Gastroesophageal sphincter (tissue), 4 donors: ENCODE data around the gene DNAH17. TPM values are rescaled to one million over a fixed set of nuclear protein-coding genes. Genes with fewer than 3 reads are reported as not detected.

Experiments
- ATAC-seq: fragments of 150-250 bp; one replicate; pipeline ENCODE4 v1.9.1; 2016; ENCODE audit warnings: mild to moderate bottlenecking, moderate library complexity
- H3K27ac ChIP-seq, 4 donors: fragments of 200-600 bp; sonication (generic) in 3 of 4; 1 replicate in 3 of 4; 2 replicates in 1 of 4; pipeline ENCODE4 v1.5.1; 2016 to 2019
- H3K27me3 ChIP-seq: fragments of 200-600 bp; sonication (generic); one replicate; pipeline ENCODE4 v1.5.1; 2019
- H3K36me3 ChIP-seq, 2 donors: fragments of 200-600 bp; sonication (generic); one replicate each; pipeline ENCODE4 v1.5.1; 2019; ENCODE audit warnings: control low read depth in 1 of 2
- H3K4me1 ChIP-seq, 3 donors: fragments of 200-600 bp; sonication (generic); 1 replicate in 2 of 3; 2 replicates in 1 of 3; pipeline ENCODE4 v1.5.1; 2016 to 2019; ENCODE audit warnings: control low read depth in 2 of 3
- H3K4me3 ChIP-seq, 2 donors: fragments of 200-600 bp; sonication (generic); one replicate each; pipeline ENCODE4 v1.5.1; 2019; ENCODE audit warnings: mild to moderate bottlenecking in 1 of 2, moderate library complexity in 1 of 2
- H3K9me3 ChIP-seq, 3 donors: fragments of 200-600 bp; sonication (generic); one replicate each; pipeline ENCODE4 v1.5.1; 2017 to 2019; ENCODE audit warnings: control low read depth in 2 of 3
- EP300 ChIP-seq: sonication (generic); formaldehyde crosslinking; IDR thresholded peaks from one replicate; pipeline ENCODE4 v1.6.1; 2017; ENCODE audit warnings: antibody characterized with exemption, mild to moderate bottlenecking
- POLR2A ChIP-seq, 2 donors: fragments of 450-650 bp; IDR thresholded peaks; one replicate each; pipeline ENCODE4 v1.6.1; 2017; ENCODE audit warnings: antibody characterized with exemption in 2 of 2, mild to moderate bottlenecking in 2 of 2, moderate library complexity in 1 of 2
- POLR2AphosphoS5 ChIP-seq: sonication (generic); formaldehyde crosslinking; IDR thresholded peaks from one replicate; pipeline ENCODE4 v1.6.1; 2017; ENCODE audit warnings: antibody characterized with exemption
- WGBS, 2 donors: methylation state at CpG; one replicate each; pipeline ENCODE4 v1.1.5; 2018; ENCODE audit warnings: low coverage in 1 of 2; 5-methylcytosine and 5-hydroxymethylcytosine counted together
- total RNA-seq, 4 donors: library from RNA; depleted of rRNA; stranded (reverse); fragments of >200 nt; gene quantifications; one replicate each; pipeline ENCODE4 v1.1.0, GENCODE V29; 2016
- TF ChIP-seq, protein P1 (sequence below), 4 experiments: fragments of 200-600 bp in 2 of 4; fragments of 450-650 bp in 2 of 4; sonication (generic) in 1 of 4; IDR thresholded peaks; one replicate each; pipeline ENCODE4 v1.5.1; 2017 to 2019; ENCODE audit warnings: antibody characterized with exemption in 4 of 4, mild to moderate bottlenecking in 2 of 4, moderate library complexity in 2 of 4

DNAH17 gene
- total RNA-seq, 4 donors from 2014 or later, result 0.15 TPM; not detected in 3

DNA sequence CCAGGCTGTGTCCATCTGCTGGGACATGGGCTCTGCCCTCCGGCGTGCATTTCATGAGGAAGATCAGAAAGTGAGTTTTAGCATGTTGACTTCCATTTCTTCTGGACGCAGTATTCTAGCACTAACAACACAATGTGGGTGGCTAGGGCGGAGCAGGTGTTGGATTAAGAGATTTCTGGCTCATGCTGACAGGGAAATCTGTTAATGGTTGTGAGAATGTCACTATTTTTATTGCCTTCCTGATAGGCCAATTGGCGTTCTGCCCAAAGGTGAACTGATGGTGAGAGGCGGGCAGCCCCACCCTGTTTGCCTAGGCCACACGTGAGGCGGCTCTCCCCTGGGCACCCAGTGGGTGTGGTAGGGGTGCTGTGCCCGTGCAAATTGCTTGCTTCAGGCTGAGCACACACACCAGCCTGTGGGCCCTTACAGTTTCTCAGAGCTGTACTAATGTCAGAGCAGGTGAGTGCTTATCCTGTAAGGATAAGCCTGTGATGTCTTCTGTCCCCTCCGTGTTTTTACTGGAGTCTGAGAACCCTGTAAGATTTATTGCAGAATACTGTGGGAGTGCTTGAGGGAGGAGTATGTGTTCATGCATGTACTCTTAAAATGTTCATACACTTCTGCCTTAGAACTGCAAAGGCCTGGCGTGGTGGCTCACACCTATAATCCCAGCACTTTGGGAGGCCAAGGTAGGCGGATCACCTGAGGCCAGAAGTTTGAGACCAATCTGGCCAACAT, 167.8 kb downstream of the DNAH17 start:
- WGBS, 2 donors, result 80 to 100% methylated on average over 1 to 6 of the region's 12 CpGs
- H3K27me3 ChIP-seq, result no peaks in the 10 kb centered on the region
- no peak overlapping the region for H3K4me3 ChIP-seq
- ATAC-seq, result no peak
- H3K27ac ChIP-seq, result no peak overlapping the region
- TF ChIP-seq, protein P1, sequence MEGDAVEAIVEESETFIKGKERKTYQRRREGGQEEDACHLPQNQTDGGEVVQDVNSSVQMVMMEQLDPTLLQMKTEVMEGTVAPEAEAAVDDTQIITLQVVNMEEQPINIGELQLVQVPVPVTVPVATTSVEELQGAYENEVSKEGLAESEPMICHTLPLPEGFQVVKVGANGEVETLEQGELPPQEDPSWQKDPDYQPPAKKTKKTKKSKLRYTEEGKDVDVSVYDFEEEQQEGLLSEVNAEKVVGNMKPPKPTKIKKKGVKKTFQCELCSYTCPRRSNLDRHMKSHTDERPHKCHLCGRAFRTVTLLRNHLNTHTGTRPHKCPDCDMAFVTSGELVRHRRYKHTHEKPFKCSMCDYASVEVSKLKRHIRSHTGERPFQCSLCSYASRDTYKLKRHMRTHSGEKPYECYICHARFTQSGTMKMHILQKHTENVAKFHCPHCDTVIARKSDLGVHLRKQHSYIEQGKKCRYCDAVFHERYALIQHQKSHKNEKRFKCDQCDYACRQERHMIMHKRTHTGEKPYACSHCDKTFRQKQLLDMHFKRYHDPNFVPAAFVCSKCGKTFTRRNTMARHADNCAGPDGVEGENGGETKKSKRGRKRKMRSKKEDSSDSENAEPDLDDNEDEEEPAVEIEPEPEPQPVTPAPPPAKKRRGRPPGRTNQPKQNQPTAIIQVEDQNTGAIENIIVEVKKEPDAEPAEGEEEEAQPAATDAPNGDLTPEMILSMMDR (IDR thresholded peaks at IDR 0.05), result no peak
- TF ChIP-seq POLR2A (IDR thresholded peaks at IDR 0.05) (no peak), POLR2AphosphoS5 (no peak), EP300 (no peak)
- no peaks in the 10 kb centered on the region for H3K9me3 ChIP-seq
- peaks cover 0 to 71% of the 10 kb centered on the region in 2 donors for H3K36me3 ChIP-seq
- H3K4me1 ChIP-seq, result peaks cover 0 to 45% (median 0%) of the 10 kb centered on the region in 3 donors

DNA sequence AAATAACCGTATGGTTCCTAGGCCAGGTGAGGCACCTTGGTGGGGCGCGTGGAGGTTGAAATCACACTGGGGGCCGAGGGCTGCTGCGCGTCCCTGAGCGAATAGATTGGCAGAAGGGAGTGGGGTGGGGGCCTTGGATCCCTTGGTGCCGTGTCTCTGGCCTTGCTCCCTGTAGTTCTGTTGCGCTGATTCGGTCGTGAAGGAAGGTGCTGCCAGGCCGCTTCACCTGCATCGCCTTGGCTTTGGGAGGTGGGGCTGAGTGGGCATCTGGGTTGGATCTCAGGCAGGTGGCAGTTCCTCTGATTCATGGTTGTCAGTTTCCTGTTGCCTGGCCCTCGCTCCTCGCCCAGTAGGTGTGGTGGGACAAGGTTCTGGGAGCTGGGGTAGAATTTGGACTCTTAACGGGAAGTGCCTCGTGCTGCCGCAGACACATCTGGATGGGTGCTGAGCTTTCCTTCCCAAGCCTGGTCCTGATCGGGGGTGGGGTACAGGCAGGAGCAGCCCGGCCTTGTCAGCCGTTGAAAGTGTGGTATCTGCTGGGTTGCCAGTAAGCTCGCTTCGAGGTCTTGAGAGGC, 168.6 kb downstream of the DNAH17 start:
- Histone ChIP-seq H3K27me3 (no peaks in the 10 kb centered on the region), H3K4me3 (no peak overlapping the region), H3K4me1 (peaks cover 0 to 38% (median 0%) of the 10 kb centered on the region in 3 donors), H3K9me3 (no peaks in the 10 kb centered on the region), H3K27ac (no peak overlapping the region), H3K36me3 (peaks cover 0 to 71% of the 10 kb centered on the region in 2 donors)
- 91 to 100% methylated on average over 2 to 7 of the region's 23 CpGs for WGBS, 2 donors
- no peak for TF ChIP-seq POLR2AphosphoS5
- TF ChIP-seq POLR2A (IDR thresholded peaks at IDR 0.05), result no peak
- TF ChIP-seq, protein P1 (IDR thresholded peaks at IDR 0.05), result no peak
- TF ChIP-seq EP300, result no peak
- ATAC-seq, result no peak

DNA sequence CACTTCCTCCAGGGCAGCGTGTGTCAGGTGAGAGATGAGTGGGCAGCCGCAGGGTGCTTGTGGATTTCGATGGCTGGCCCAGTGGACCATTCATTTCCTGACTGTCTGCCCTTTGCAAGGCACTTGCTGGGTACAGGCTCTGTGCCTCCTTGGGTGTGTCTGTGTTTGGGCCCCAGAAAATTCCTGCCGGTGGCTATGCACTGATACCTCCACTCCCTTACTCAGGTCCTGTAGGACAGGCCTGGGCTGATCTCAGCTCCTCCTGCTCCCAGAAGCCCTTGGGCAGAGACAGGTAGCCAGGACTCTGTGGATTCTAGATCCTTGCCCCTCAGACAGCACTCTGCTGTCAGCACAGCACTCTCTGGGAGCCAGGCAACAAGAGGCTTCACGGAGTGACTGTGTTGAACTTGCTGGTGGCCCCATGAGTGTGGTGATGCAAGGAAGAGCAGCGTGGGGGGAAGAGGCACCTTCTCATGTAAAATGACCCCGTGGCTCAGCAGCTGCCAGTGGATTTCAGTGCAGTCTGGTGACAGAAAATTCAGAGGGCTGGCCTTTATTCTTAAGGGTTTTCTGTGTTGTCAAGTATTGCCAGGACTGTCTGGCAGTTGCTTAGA, 169.7 kb downstream of the DNAH17 start:
- Histone ChIP-seq H3K9me3 (no peaks in the 10 kb centered on the region), H3K4me3 (no peak overlapping the region), H3K36me3 (peaks cover 0 to 71% of the 10 kb centered on the region in 2 donors), H3K4me1 (peaks cover 0 to 27% (median 0%) of the 10 kb centered on the region in 3 donors), H3K27ac (no peak overlapping the region), H3K27me3 (no peaks in the 10 kb centered on the region)
- whole genome bisulfite sequencing, 2 donors, result 86% methylated on average over 2 of the region's 7 CpGs; no CpG with 5 or more reads in 1 of the 2 donors
- TF ChIP-seq EP300, result no peak
- TF ChIP-seq POLR2A (IDR thresholded peaks at IDR 0.05), result no peak
- TF ChIP-seq POLR2AphosphoS5, result no peak
- TF ChIP-seq, protein P1 (IDR thresholded peaks at IDR 0.05), result no peak
- no peak for ATAC-seq

DNA sequence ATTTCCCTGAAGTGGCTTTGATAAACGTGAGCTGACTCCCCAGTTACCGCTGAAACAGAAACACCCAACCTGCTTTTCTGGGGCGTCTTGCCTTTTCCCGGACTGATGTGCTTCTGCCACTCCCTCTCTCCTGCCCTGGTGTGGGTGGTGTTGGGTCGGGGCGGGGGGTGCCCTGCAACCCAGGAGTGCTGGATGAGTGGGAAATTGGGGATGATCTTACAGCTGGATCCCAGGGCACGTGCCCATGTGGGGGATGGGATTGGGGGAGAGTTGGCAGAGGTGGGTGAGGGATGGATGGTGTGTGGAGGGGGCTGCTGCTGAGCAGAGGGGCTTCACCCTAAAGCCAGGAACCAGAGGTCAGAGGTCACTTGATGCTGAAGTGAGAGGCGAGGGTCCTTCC, 170.3 kb downstream of the DNAH17 start:
- no peak overlapping the region for H3K27ac ChIP-seq
- no peaks in the 10 kb centered on the region for H3K27me3 ChIP-seq
- H3K36me3 ChIP-seq, result peaks cover 0 to 71% of the 10 kb centered on the region in 2 donors
- peaks cover 0 to 26% (median 0%) of the 10 kb centered on the region in 3 donors for H3K4me1 ChIP-seq
- H3K9me3 ChIP-seq, result no peaks in the 10 kb centered on the region
- no peak for TF ChIP-seq POLR2A (IDR thresholded peaks at IDR 0.05)
- TF ChIP-seq, protein P1 (IDR thresholded peaks at IDR 0.05), result no peak
- TF ChIP-seq EP300, result no peak
- TF ChIP-seq POLR2AphosphoS5, result no peak
- 88% methylated on average over 4 of the region's 8 CpGs; no CpG with 5 or more reads in 1 of the 2 donors for WGBS, 2 donors
- ATAC-seq, result no peak
- no peak overlapping the region for H3K4me3 ChIP-seq
